Heart right ventricle (tissue), 16 donors: Measurements from ENCODE around the gene PRKCE. TPM values are rescaled to one million over a fixed set of nuclear protein-coding genes. Genes with fewer than 3 reads are reported as not detected.

Experiments used
- ATAC-seq, 8 donors: fragments of 200-7000 bp; cut with Tn5 transposase; one replicate each; pipeline ENCODE4 v1.9.1; 2020; ENCODE audit warnings: mild to moderate bottlenecking in 8 of 8, moderate library complexity in 8 of 8, moderate number of reproducible peaks in 1 of 8
- DNase-seq, 2 donors: peaks; one replicate each; pipeline ENCODE4 v3.0.0-alpha.2; 2020
- H3K27ac ChIP-seq, 10 donors: fragments of 200-600 bp; sonication (generic) in 2 of 10; one replicate each; pipeline versions ENCODE4 v1.5.0 to v1.8.0; 2020 to 2022; ENCODE audit warnings: mild to moderate bottlenecking in 3 of 10
- H3K27me3 ChIP-seq, 7 donors: fragments of 200-600 bp; one replicate each; pipeline ENCODE4 v1.8.0; 2021 to 2022; ENCODE audit warnings: mild to moderate bottlenecking in 2 of 7
- H3K36me3 ChIP-seq, 9 donors: fragments of 200-600 bp; sonication (generic) in 1 of 9; one replicate each; pipeline versions ENCODE4 v1.5.0 to v1.8.0; 2020 to 2022; ENCODE audit warnings: mild to moderate bottlenecking in 2 of 9
- H3K4me1 ChIP-seq, 9 donors: fragments of 200-600 bp; sonication (generic) in 1 of 9; one replicate each; pipeline versions ENCODE4 v1.5.0 to v1.8.0; 2020 to 2022; ENCODE audit warnings: mild to moderate bottlenecking in 4 of 9
- H3K4me3 ChIP-seq, 10 donors: fragments of 200-600 bp; sonication (generic) in 2 of 10; one replicate each; pipeline versions ENCODE4 v1.5.0 to v1.8.0; 2020 to 2022; ENCODE audit warnings: mild to moderate bottlenecking in 7 of 10, moderate library complexity in 2 of 10
- H3K9me3 ChIP-seq, 11 donors: fragments of 200-600 bp in 10 of 11; sonication (generic) in 2 of 11; one replicate each; pipeline versions ENCODE4 v1.5.0 to v1.8.0; 2013 to 2022; ENCODE audit warnings: mild to moderate bottlenecking in 2 of 11, control low read depth in 1 of 11, moderate library complexity in 1 of 11
- WGBS, 2 donors: extraction: QIAGEN DNeasy Blood & Tissue Kit; methylation state at CpG; one replicate each; pipeline ENCODE4 v1.1.7; 2013; ENCODE audit warnings: inconsistent platforms in 1 of 2; 5-methylcytosine and 5-hydroxymethylcytosine counted together
- intact Hi-C, 10 donors: fragments of 100-400 bp; cut with DNase I; formaldehyde crosslinking; loops; one replicate each; pipeline versions ENCODE4 v1.11.1 to v1.14.2; 2022
- polyA plus RNA-seq, 2 donors: library from polyadenylated mRNA; stranded (reverse); fragments of 200-250 nt; gene quantifications; one replicate each; pipeline ENCODE4 v1.2.3, GENCODE V29; 2013
- total RNA-seq, 10 donors: library from RNA; stranded (reverse); fragmentation: NEBNext Ultra II Directional in 3 of 10; extraction: Animal tissue kit (Norgen Biotek cat#: 25700) in 3 of 10; gene quantifications; one replicate each; pipeline versions ENCODE4 v1.2.1 to v1.2.4, GENCODE V29; 2021 to 2023
- TF ChIP-seq, protein P1 (sequence below), 9 donors: fragments of 200-600 bp; sonication (generic) in 2 of 9; IDR thresholded peaks; one replicate each; pipeline versions ENCODE4 v1.5.0 to v1.8.0; 2021 to 2022; ENCODE audit warnings: antibody characterized with exemption in 9 of 9, mild to moderate bottlenecking in 5 of 9, moderate library complexity in 1 of 9
- donor health status: Arrhythmogenic right ventricular cardiomyopathy.
- donor health status: ischemic (EF 13 %, LVEDD 7.1; RV severe dilation, severe dysfunction).
- donor health status: healthy with polysubstance abuse.
- donor health status: DM: no; HTN: yes; CAD: no.
- donor health status: DM: no; HTN: no; CAD: no.
- donor health status: ischemic (EF 25% LVEDD 6.9; RV normal size, moderate dysfunction).
- donor health status: ischemic (EF 25% LVEDD 5.7; RV mildly dilated, moderate dysfunction).
- donor health status: healthy.
- donor health status: DM: yes; HTN: yes; CAD: no.
- donor health status: Ischemic cardiomyopathy.
- donor health status: ischemic (EF 35%, LVEDD 5.7; RV mildly dilated, moderate dysfunction).
- donor health status: nonischemic (EF 11% LVEDD 7.7; RV severe dilation, severe dysfunction).
- donor health status: DM: yes; HTN: yes; CAD: no.
- donor health status: PGD.
- donor health status: ischemic (EF 29% LVEDD 5.4; RV normal size, mild dysfunction).
- donor health status: nonischemic (EF 23%, LVEDD 6.1; RV moderate dilation, normal function).

The PRKCE gene
- total and polyA plus RNA-seq, 12 donors = 3.7 to 22.7 (median 16.7) TPM

DNA sequence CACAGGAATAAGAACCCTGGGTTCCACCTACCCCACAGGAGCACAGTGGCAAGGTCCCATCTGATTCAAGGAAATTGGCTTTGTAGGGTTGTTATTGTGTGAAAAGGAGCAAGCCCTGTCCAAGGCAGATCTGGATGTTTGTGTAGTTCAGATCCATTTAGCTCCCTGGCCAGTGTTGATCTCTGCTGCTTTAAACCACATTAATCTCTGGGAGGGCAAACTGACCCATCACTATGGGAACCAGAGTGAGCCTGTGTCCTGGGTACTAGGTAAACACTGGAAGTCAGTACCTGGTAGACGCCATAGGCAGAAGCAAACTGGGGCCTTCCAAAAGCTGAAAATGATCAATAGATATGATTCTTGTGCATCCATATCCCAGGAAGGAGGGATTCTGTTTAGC is 374.2 kb downstream of the PRKCE start:
- ATAC-seq = no peak
- 95 to 96% methylated on average over 1 of the region's 1 CpG for WGBS, 2 donors
- TF ChIP-seq, protein P1, sequence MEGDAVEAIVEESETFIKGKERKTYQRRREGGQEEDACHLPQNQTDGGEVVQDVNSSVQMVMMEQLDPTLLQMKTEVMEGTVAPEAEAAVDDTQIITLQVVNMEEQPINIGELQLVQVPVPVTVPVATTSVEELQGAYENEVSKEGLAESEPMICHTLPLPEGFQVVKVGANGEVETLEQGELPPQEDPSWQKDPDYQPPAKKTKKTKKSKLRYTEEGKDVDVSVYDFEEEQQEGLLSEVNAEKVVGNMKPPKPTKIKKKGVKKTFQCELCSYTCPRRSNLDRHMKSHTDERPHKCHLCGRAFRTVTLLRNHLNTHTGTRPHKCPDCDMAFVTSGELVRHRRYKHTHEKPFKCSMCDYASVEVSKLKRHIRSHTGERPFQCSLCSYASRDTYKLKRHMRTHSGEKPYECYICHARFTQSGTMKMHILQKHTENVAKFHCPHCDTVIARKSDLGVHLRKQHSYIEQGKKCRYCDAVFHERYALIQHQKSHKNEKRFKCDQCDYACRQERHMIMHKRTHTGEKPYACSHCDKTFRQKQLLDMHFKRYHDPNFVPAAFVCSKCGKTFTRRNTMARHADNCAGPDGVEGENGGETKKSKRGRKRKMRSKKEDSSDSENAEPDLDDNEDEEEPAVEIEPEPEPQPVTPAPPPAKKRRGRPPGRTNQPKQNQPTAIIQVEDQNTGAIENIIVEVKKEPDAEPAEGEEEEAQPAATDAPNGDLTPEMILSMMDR (IDR thresholded peaks at IDR 0.05) = no peak

DNA sequence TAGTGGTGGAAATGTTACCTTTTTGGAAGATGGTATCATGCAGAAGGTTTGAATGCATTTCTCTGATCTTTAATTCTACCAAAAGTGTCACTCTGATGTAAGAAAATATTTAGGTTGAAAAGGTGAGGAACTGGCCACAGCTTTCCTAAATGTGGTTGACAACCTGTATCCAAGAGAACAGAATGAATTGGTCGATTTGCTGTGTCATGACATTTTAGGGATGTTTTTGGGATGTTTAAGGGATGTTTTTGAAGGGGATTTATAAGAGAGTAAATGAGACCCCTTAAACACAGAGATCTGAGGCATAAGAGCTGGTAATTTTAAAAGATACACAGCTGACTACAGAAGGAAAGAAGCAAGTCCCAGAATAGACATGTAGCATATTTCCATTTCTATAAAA is 375.0 kb downstream of the PRKCE start:
- H3K27ac ChIP-seq = no peak overlapping the region
- H3K36me3 ChIP-seq = peaks cover 0 to 9% (median 0%) of the 10 kb centered on the region in 9 donors
- no peak overlapping the region for H3K4me3 ChIP-seq
- TF ChIP-seq, protein P1 (IDR thresholded peaks at IDR 0.05) = no peak
- H3K27me3 ChIP-seq = no peaks in the 10 kb centered on the region
- no peak for ATAC-seq
- no peaks in the 10 kb centered on the region for H3K9me3 ChIP-seq
- DNase-seq = no peak
- peaks cover 0 to 45% (median 13%) of the 10 kb centered on the region in 9 donors for H3K4me1 ChIP-seq
- WGBS, 2 donors = 91 to 97% methylated on average over 1 of the region's 1 CpG
- intact Hi-C loops = loop anchor here in 1 of 10 donors (5.0 kb wide), 2 partner anchors 36 to 291 kb away; no protein-coding TSS in a partner anchor

More for the DNA sequence above, 374.2 kb downstream of the PRKCE start:
- Histone ChIP-seq H3K9me3 (no peaks in the 10 kb centered on the region), H3K27ac (no peak overlapping the region), H3K36me3 (peaks cover 0 to 9% (median 0%) of the 10 kb centered on the region in 9 donors), H3K27me3 (no peaks in the 10 kb centered on the region), H3K4me3 (no peak overlapping the region), H3K4me1 (peaks cover 0 to 37% (median 13%) of the 10 kb centered on the region in 9 donors)
- intact Hi-C loops = loop anchor here in 1 of 10 donors (5.0 kb wide), 2 partner anchors 37 to 292 kb away; no protein-coding TSS in a partner anchor
- DNase-seq = no peak

DNA sequence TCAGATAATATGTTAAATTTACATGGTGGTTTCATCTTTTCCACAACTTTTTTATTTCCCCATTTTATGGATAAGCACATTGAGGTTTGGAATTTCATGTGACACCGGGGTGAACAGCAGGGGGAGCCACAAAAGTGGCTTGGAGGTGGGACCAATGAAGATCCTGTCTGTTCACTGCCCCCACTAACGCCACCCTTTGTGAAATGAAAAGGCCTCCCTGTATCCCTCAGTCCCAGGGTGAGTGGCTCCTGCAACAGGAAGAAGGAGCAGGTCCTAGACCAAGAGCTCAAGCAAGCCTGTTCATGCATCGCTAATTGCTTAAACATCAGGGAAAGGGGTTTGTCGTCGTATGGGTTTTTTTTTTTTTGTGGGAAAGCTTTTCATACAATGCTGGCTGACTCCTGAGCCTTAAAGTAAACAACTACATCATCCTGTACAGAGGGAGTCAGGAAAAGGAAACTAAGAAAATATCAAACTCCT is 377.9 kb downstream of the PRKCE start:
- Histone ChIP-seq H3K27ac (peak overlapping the region in 9 of 10 donors; percentile 36 to 90 (median 74)), H3K9me3 (no peaks in the 10 kb centered on the region), H3K27me3 (no peaks in the 10 kb centered on the region), H3K36me3 (peaks cover 0 to 9% (median 0%) of the 10 kb centered on the region in 9 donors), H3K4me1 (peaks cover 0 to 52% (median 20%) of the 10 kb centered on the region in 9 donors), H3K4me3 (no peak overlapping the region)
- 49 to 51% methylated on average over 5 of the region's 5 CpGs for WGBS, 2 donors
- intact Hi-C loops = loop anchor here in 1 of 10 donors (5.0 kb wide), 2 partner anchors 33 to 288 kb away; no protein-coding TSS in a partner anchor
- DNase-seq (peak; percentile 25 to 69), ATAC-seq (peak; percentile 80 to 95 (median 92))
- TF ChIP-seq, protein P1 (IDR thresholded peaks at IDR 0.05) = peak in 8 of 9 donors; percentile 27 to 61 (median 52)

DNA sequence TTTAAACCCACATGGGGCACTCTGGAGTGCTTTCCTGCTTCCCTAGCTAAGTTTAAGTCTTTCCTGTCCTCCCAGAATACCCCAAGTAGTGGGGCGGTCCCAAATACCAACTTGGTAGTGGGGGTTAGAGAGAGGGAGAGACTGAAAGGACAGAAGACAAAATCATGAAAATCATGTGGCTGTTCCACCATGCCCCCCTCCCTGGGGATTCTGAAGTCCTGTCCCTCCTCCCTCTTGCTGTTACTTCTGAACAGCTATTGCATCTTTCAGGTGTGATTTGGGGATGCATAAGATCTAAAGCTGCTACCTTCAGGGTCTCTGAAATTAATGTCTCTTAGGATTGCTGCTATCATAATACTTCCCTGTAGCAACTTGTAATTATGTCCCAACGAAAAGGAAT is 378.9 kb downstream of the PRKCE start:
- no peak for ATAC-seq
- 93 to 94% methylated on average over 2 of the region's 2 CpGs for WGBS, 2 donors
- Histone ChIP-seq H3K36me3 (peaks cover 0 to 6% (median 0%) of the 10 kb centered on the region in 9 donors), H3K4me3 (no peak overlapping the region), H3K27me3 (no peaks in the 10 kb centered on the region), H3K9me3 (no peaks in the 10 kb centered on the region), H3K27ac (peak overlapping the region; percentile 21 to 90 (median 70)), H3K4me1 (peaks cover 0 to 61% (median 22%) of the 10 kb centered on the region in 9 donors)
- no peak for DNase-seq
- intact Hi-C loops = no loop called here
- TF ChIP-seq, protein P1 (IDR thresholded peaks at IDR 0.05) = no peak
